Heart left ventricle (tissue), 16 donors: ENCODE results near the gene GPR107. TPM values are rescaled to one million over a fixed set of nuclear protein-coding genes. Genes with fewer than 3 reads are reported as not detected.

Experiments used
- ATAC-seq, 4 donors: fragments of 200-7000 bp; cut with Tn5 transposase; one replicate each; pipeline ENCODE4 v1.9.1; 2020 to 2022; ENCODE audit warnings: moderate library complexity in 4 of 4, mild to moderate bottlenecking in 3 of 4, moderate number of reproducible peaks in 1 of 4
- DNase-seq, 5 donors: peaks; one replicate each; pipeline ENCODE4 v3.0.0-alpha.2; 2020
- H3K27ac ChIP-seq, 12 donors: fragments of 200-600 bp; sonication (generic) in 4 of 12; one replicate each; pipeline versions ENCODE4 v1.5.0 to v1.8.0; 2016 to 2022; ENCODE audit warnings: mild to moderate bottlenecking in 2 of 12
- H3K27me3 ChIP-seq, 9 donors: fragments of 200-600 bp; sonication (generic) in 2 of 9; one replicate each; pipeline versions ENCODE4 v1.5.1 to v1.8.0; 2016 to 2022; ENCODE audit warnings: mild to moderate bottlenecking in 3 of 9
- H3K36me3 ChIP-seq, 9 donors: fragments of 200-600 bp; sonication (generic) in 2 of 9; one replicate each; pipeline versions ENCODE4 v1.5.0 to v1.8.0; 2018 to 2022; ENCODE audit warnings: mild to moderate bottlenecking in 2 of 9
- H3K4me1 ChIP-seq, 12 donors: fragments of 200-600 bp; sonication (generic) in 4 of 12; one replicate each; pipeline versions ENCODE4 v1.5.0 to v1.8.0; 2016 to 2022; ENCODE audit warnings: mild to moderate bottlenecking in 3 of 12
- H3K4me3 ChIP-seq, 12 donors: fragments of 200-600 bp; sonication (generic) in 4 of 12; one replicate each; pipeline versions ENCODE4 v1.5.0 to v1.8.0; 2017 to 2022; ENCODE audit warnings: mild to moderate bottlenecking in 9 of 12, moderate library complexity in 4 of 12
- H3K9me3 ChIP-seq, 12 donors: fragments of 200-600 bp; sonication (generic) in 4 of 12; one replicate each; pipeline versions ENCODE4 v1.5.0 to v1.8.0; 2016 to 2022; ENCODE audit warnings: mild to moderate bottlenecking in 1 of 12
- CTCF ChIP-seq, 12 donors: fragments of 200-600 bp; sonication (generic) in 4 of 12; IDR thresholded peaks; one replicate each; pipeline versions ENCODE4 v1.5.0 to v1.8.0; 2018 to 2022; ENCODE audit warnings: antibody characterized with exemption in 12 of 12, mild to moderate bottlenecking in 5 of 12
- POLR2A ChIP-seq, 2 donors: fragments of 450-650 bp; IDR thresholded peaks; one replicate each; pipeline ENCODE4 v1.6.1; 2017; ENCODE audit warnings: antibody characterized with exemption in 2 of 2, mild to moderate bottlenecking in 2 of 2, moderate library complexity in 2 of 2
- WGBS, 4 donors: extraction: QIAGEN DNeasy Blood & Tissue Kit in 2 of 4; methylation state at CpG; one replicate each; pipeline versions ENCODE4 v1.1.5 to v1.1.7; 2013 to 2018; 5-methylcytosine and 5-hydroxymethylcytosine counted together
- intact Hi-C, 10 donors: fragments of 100-400 bp; cut with DNase I; formaldehyde crosslinking; loops; one replicate each; pipeline versions ENCODE4 v1.11.1 to v1.14.2; 2022
- polyA plus RNA-seq, 2 donors: library from polyadenylated mRNA; stranded (reverse); fragments of 200-250 nt; gene quantifications; one replicate each; pipeline ENCODE4 v1.2.3, GENCODE V29; 2013
- total RNA-seq, 9 donors: library from RNA; depleted of rRNA in 2 of 9; stranded (reverse); fragments of >200 nt in 2 of 9; fragmentation: NEBNext Ultra II Directional in 3 of 9; extraction: Animal tissue kit (Norgen Biotek cat#: 25700) in 3 of 9; gene quantifications; one replicate each; pipeline versions ENCODE4 v1.1.0 to v1.2.4, GENCODE V29; 2016 to 2023
- donor health status: ischemic (EF 13 %, LVEDD 7.1; RV severe dilation, severe dysfunction).
- donor health status: healthy with polysubstance abuse.
- donor health status: DM: no; HTN: yes; CAD: no.
- donor health status: DM: no; HTN: no; CAD: no.
- donor health status: ischemic (EF 25% LVEDD 6.9; RV normal size, moderate dysfunction).
- donor health status: ischemic (EF 25% LVEDD 5.7; RV mildly dilated, moderate dysfunction).
- donor health status: healthy.
- donor health status: DM: yes; HTN: yes; CAD: no.
- donor health status: ischemic (EF 35%, LVEDD 5.7; RV mildly dilated, moderate dysfunction).
- donor health status: nonischemic (EF 11% LVEDD 7.7; RV severe dilation, severe dysfunction).
- donor health status: DM: yes; HTN: yes; CAD: no.
- donor health status: PGD.
- donor health status: ischemic (EF 29% LVEDD 5.4; RV normal size, mild dysfunction).
- donor health status: nonischemic (EF 23%, LVEDD 6.1; RV moderate dilation, normal function).

Gene GPR107
- total and polyA plus RNA-seq, 11 donors = 7.0 to 33.2 (median 21.3) TPM

- WGBS, 4 donors = 83 to 96% (median 93%) methylated on average over 1 of the region's 1 CpG
- ATAC-seq (no peak), DNase-seq (no peak)
- no peaks in the 10 kb centered on the region for H3K4me1 ChIP-seq
- TF ChIP-seq POLR2A (IDR thresholded peaks at IDR 0.05) (no peak), CTCF (IDR thresholded peaks at IDR 0.05) (no peak)
- no peaks in the 10 kb centered on the region for H3K27me3 ChIP-seq
- intact Hi-C loops = no loop called here
- H3K36me3 ChIP-seq = no peaks in the 10 kb centered on the region
- no peak overlapping the region for H3K4me3 ChIP-seq
- H3K27ac ChIP-seq = no peak overlapping the region
- no peaks in the 10 kb centered on the region for H3K9me3 ChIP-seq
Observed at GRCh38 chr9:130165579-130165978, 111.9 kb downstream of the GPR107 start.

GRCh38 chr9:130166399-130166798 is 112.7 kb downstream of the GPR107 start:
- no peaks in the 10 kb centered on the region for H3K36me3 ChIP-seq
- H3K27ac ChIP-seq = no peak overlapping the region
- peaks cover 0 to 5% (median 0%) of the 10 kb centered on the region in 9 donors for H3K27me3 ChIP-seq
- intact Hi-C loops = no loop called here
- ATAC-seq (no peak), DNase-seq (no peak)
- peaks cover 0 to under 1% (median 0%) of the 10 kb centered on the region in 12 donors for H3K4me1 ChIP-seq
- no peaks in the 10 kb centered on the region for H3K9me3 ChIP-seq
- WGBS, 4 donors = 79 to 88% (median 87%) methylated on average over 4 of the region's 4 CpGs
- no peak for TF ChIP-seq POLR2A (IDR thresholded peaks at IDR 0.05)
- no peak for TF ChIP-seq CTCF (IDR thresholded peaks at IDR 0.05)
- no peak overlapping the region for H3K4me3 ChIP-seq

GRCh38 chr9:130167927-130168326 is 114.2 kb downstream of the GPR107 start:
- TF ChIP-seq POLR2A (IDR thresholded peaks at IDR 0.05) (no peak), CTCF (IDR thresholded peaks at IDR 0.05) (no peak)

GRCh38 chr9:130171226-130172148 is 117.8 kb downstream of the GPR107 start:
- intact Hi-C loops = no loop called here
- H3K27me3 ChIP-seq = peaks cover 0 to 19% (median 0%) of the 10 kb centered on the region in 9 donors

More at GRCh38 chr9:130167927-130168326, 114.2 kb downstream of the GPR107 start:
- intact Hi-C loops = no loop called here
- ATAC-seq (no peak), DNase-seq (no peak)
- H3K9me3 ChIP-seq = no peaks in the 10 kb centered on the region
- H3K4me1 ChIP-seq = peaks cover 0 to 11% (median under 1%) of the 10 kb centered on the region in 12 donors
- H3K4me3 ChIP-seq = no peak overlapping the region
- no peaks in the 10 kb centered on the region for H3K36me3 ChIP-seq
- peaks cover 0 to 13% (median 0%) of the 10 kb centered on the region in 9 donors for H3K27me3 ChIP-seq
- 75 to 80% (median 78%) methylated on average over 6 of the region's 6 CpGs for WGBS, 4 donors
- no peak overlapping the region for H3K27ac ChIP-seq

More at GRCh38 chr9:130171226-130172148, 117.8 kb downstream of the GPR107 start:
- Histone ChIP-seq H3K36me3 (no peaks in the 10 kb centered on the region), H3K9me3 (no peaks in the 10 kb centered on the region), H3K4me3 (peak overlapping the region in 10 of 12 donors; percentile 34 to 71 (median 51)), H3K27ac (peak overlapping the region in 2 of 12 donors; percentile 19 to 57), H3K4me1 (peaks cover 0 to 21% (median 2%) of the 10 kb centered on the region in 12 donors)
- WGBS, 4 donors = 30 to 37% (median 34%) methylated on average over 30 to 45 of the region's 45 CpGs
- ATAC-seq (peak in 1 of 4 donors; percentile 6), DNase-seq (no peak)
- TF ChIP-seq CTCF (IDR thresholded peaks at IDR 0.05) (no peak), POLR2A (IDR thresholded peaks at IDR 0.05) (no peak)
